Memory B cell (primary cell): ENCODE data around the gene NHERF2.
A peak's percentile ranks its signal among the peaks of the same experiment; 100 is the strongest.

ENCODE experiments used
- ATAC-seq: fragments of 150-1000 bp; cut with Tn5 transposase; 2 replicates; pipeline ENCODE4 v1.10.0; 2021; ENCODE audit warnings: low read depth, mild to moderate bottlenecking, moderate library complexity
- DNase-seq, 2 donors: peaks; one replicate each; pipeline ENCODE4 v3.0.0; 2022; ENCODE audit warnings: low spot score in 2 of 2
- H3K27ac Mint-ChIP-seq: one replicate; pipeline ENCODE4 v1.8.0; 2022; ENCODE audit warnings: mild to moderate bottlenecking, moderate library complexity, mixed read lengths
- H3K27me3 Mint-ChIP-seq: one replicate; pipeline ENCODE4 v1.8.0; 2022; ENCODE audit warnings: mixed read lengths
- H3K36me3 Mint-ChIP-seq: one replicate; pipeline ENCODE4 v1.8.0; 2022; ENCODE audit warnings: mild to moderate bottlenecking, mixed read lengths
- H3K4me1 Mint-ChIP-seq: one replicate; pipeline ENCODE4 v1.8.0; 2022; ENCODE audit warnings: mixed read lengths
- H3K4me3 Mint-ChIP-seq: one replicate; pipeline ENCODE4 v1.8.0; 2022; ENCODE audit warnings: mild to moderate bottlenecking, moderate library complexity, mixed read lengths
- H3K9me3 Mint-ChIP-seq: one replicate; pipeline ENCODE4 v1.8.0; 2022; ENCODE audit warnings: mixed read lengths

The NHERF2 gene

GRCh38 chr16:2042171-2042985, 15.7 kb downstream of the NHERF2 start:
- peaks cover 4% of the 10 kb centered on the region for H3K36me3 Mint-ChIP-seq
- H3K9me3 Mint-ChIP-seq: no peaks in the 10 kb centered on the region
- peaks cover 7% of the 10 kb centered on the region for H3K27me3 Mint-ChIP-seq
- ATAC-seq (no peak), DNase-seq (no peak)
- peaks cover 9% of the 10 kb centered on the region for H3K4me1 Mint-ChIP-seq
- H3K4me3 Mint-ChIP-seq: no peak overlapping the region
- H3K27ac Mint-ChIP-seq: no peak overlapping the region

GRCh38 chr16:2042986-2043666, 16.4 kb downstream of the NHERF2 start:
- Mint-ChIP-seq H3K4me1 (peaks cover 9% of the 10 kb centered on the region), H3K27ac (no peak overlapping the region), H3K27me3 (peaks cover 5% of the 10 kb centered on the region), H3K9me3 (no peaks in the 10 kb centered on the region), H3K4me3 (no peak overlapping the region), H3K36me3 (peaks cover 4% of the 10 kb centered on the region)
- DNase-seq: no peak
- ATAC-seq: no peak

GRCh38 chr16:2043667-2044451, 17.2 kb downstream of the NHERF2 start:
- H3K36me3 Mint-ChIP-seq: peaks cover 4% of the 10 kb centered on the region
- H3K9me3 Mint-ChIP-seq: no peaks in the 10 kb centered on the region
- no peak overlapping the region for H3K4me3 Mint-ChIP-seq
- no peak for DNase-seq
- peaks cover 15% of the 10 kb centered on the region for H3K4me1 Mint-ChIP-seq
- H3K27ac Mint-ChIP-seq: no peak overlapping the region
- ATAC-seq: no peak
- peaks cover 4% of the 10 kb centered on the region for H3K27me3 Mint-ChIP-seq

GRCh38 chr16:2044541-2044940, 17.8 kb downstream of the NHERF2 start:
- Mint-ChIP-seq H3K9me3 (no peaks in the 10 kb centered on the region), H3K4me1 (peaks cover 15% of the 10 kb centered on the region), H3K36me3 (peaks cover 4% of the 10 kb centered on the region), H3K27ac (no peak overlapping the region), H3K4me3 (no peak overlapping the region), H3K27me3 (no peaks in the 10 kb centered on the region)
- no peak for ATAC-seq
- no peak for DNase-seq

GRCh38 chr16:2045965-2046892, 19.5 kb downstream of the NHERF2 start:
- H3K36me3 Mint-ChIP-seq: peaks cover 4% of the 10 kb centered on the region
- ATAC-seq (no peak), DNase-seq (no peak)
- no peaks in the 10 kb centered on the region for H3K27me3 Mint-ChIP-seq
- H3K4me1 Mint-ChIP-seq: peaks cover 15% of the 10 kb centered on the region
- peak overlapping the region; percentile 90 for H3K4me3 Mint-ChIP-seq
- H3K27ac Mint-ChIP-seq: no peak overlapping the region
- H3K9me3 Mint-ChIP-seq: no peaks in the 10 kb centered on the region

GRCh38 chr16:2046893-2047329, 20.2 kb downstream of the NHERF2 start:
- ATAC-seq: no peak
- Mint-ChIP-seq H3K27ac (no peak overlapping the region), H3K9me3 (no peaks in the 10 kb centered on the region)

GRCh38 chr16:2047330-2048115, 20.8 kb downstream of the NHERF2 start, which contains the start of the genes NTHL1 and TSC2:
NTHL1 (minus strand) TSS chr16:2047834; CDS start chr16:2047823, 11 bp downstream.
TSC2 (plus strand) TSS chr16:2047985; CDS start chr16:2048616, 631 bp downstream.
- ATAC-seq: peak; percentile 96
- Mint-ChIP-seq H3K9me3 (no peaks in the 10 kb centered on the region), H3K36me3 (peaks cover 5% of the 10 kb centered on the region), H3K27ac (no peak within 1 kb of the TSS), H3K27me3 (no peaks in the 10 kb centered on the region), H3K4me1 (peaks cover 15% of the 10 kb centered on the region), H3K4me3 (peak within 1 kb of the TSS; percentile 90)
- peak; percentile 90 to 94 for DNase-seq

More at GRCh38 chr16:2046893-2047329, 20.2 kb downstream of the NHERF2 start:
- H3K4me1 Mint-ChIP-seq: peaks cover 15% of the 10 kb centered on the region
- no peaks in the 10 kb centered on the region for H3K27me3 Mint-ChIP-seq
- no peak for DNase-seq
- peak overlapping the region; percentile 90 for H3K4me3 Mint-ChIP-seq
- peaks cover 4% of the 10 kb centered on the region for H3K36me3 Mint-ChIP-seq

GRCh38 chr16:2048116-2048543, 21.4 kb downstream of the NHERF2 start:
- peak; percentile 26 for ATAC-seq
- H3K9me3 Mint-ChIP-seq: no peaks in the 10 kb centered on the region
- no peak overlapping the region for H3K27ac Mint-ChIP-seq
- peaks cover 13% of the 10 kb centered on the region for H3K4me1 Mint-ChIP-seq
- H3K27me3 Mint-ChIP-seq: no peaks in the 10 kb centered on the region
- H3K4me3 Mint-ChIP-seq: peak overlapping the region; percentile 90
- peaks cover 7% of the 10 kb centered on the region for H3K36me3 Mint-ChIP-seq
- no peak for DNase-seq

- Mint-ChIP-seq H3K27ac (no peak overlapping the region), H3K9me3 (no peaks in the 10 kb centered on the region), H3K36me3 (peaks cover 18% of the 10 kb centered on the region), H3K27me3 (no peaks in the 10 kb centered on the region), H3K4me3 (no peak overlapping the region), H3K4me1 (peaks cover 8% of the 10 kb centered on the region)
- DNase-seq (no peak), ATAC-seq (no peak)
Measured at GRCh38 chr16:2053211-2053610, 26.5 kb downstream of the NHERF2 start.

GRCh38 chr16:2053897-2054296, 27.2 kb downstream of the NHERF2 start:
- peaks cover 2% of the 10 kb centered on the region for H3K4me1 Mint-ChIP-seq
- no peak overlapping the region for H3K27ac Mint-ChIP-seq
- H3K27me3 Mint-ChIP-seq: no peaks in the 10 kb centered on the region
- peaks cover 18% of the 10 kb centered on the region for H3K36me3 Mint-ChIP-seq
- H3K9me3 Mint-ChIP-seq: no peaks in the 10 kb centered on the region
- ATAC-seq: no peak
- DNase-seq: no peak
- H3K4me3 Mint-ChIP-seq: no peak overlapping the region

- ATAC-seq (no peak), DNase-seq (no peak)
- Mint-ChIP-seq H3K27me3 (no peaks in the 10 kb centered on the region), H3K27ac (no peak overlapping the region), H3K4me1 (peaks cover 2% of the 10 kb centered on the region), H3K9me3 (no peaks in the 10 kb centered on the region), H3K4me3 (no peak overlapping the region), H3K36me3 (peaks cover 18% of the 10 kb centered on the region)
Measured at GRCh38 chr16:2054543-2055245, 28.0 kb downstream of the NHERF2 start.

GRCh38 chr16:2056077-2056476, 29.4 kb downstream of the NHERF2 start:
- ATAC-seq: no peak

More at GRCh38 chr16:2056077-2056476, 29.4 kb downstream of the NHERF2 start:
- no peak for DNase-seq
- H3K4me1 Mint-ChIP-seq: peaks cover 2% of the 10 kb centered on the region
- no peak overlapping the region for H3K27ac Mint-ChIP-seq
- no peaks in the 10 kb centered on the region for H3K9me3 Mint-ChIP-seq
- no peak overlapping the region for H3K4me3 Mint-ChIP-seq
- peaks cover 18% of the 10 kb centered on the region for H3K36me3 Mint-ChIP-seq
- H3K27me3 Mint-ChIP-seq: no peaks in the 10 kb centered on the region
